Esophagus muscularis mucosa (tissue), 4 donors: ENCODE measurements around the gene ENTPD6. TPM values are rescaled to one million over a fixed set of nuclear protein-coding genes. Genes with fewer than 3 reads are reported as not detected.
A peak's percentile ranks its signal among the peaks of the same experiment; 100 is the strongest.

Experiments used
- DNase-seq: peaks from one replicate; pipeline ENCODE4 v3.0.0-alpha.2; 2017; ENCODE audit errors: extremely low spot score
- H3K27ac ChIP-seq, 4 donors: fragments of 200-600 bp; sonication (generic); replicated peaks in 1 of 4; 1 replicate in 3 of 4; 2 replicates in 1 of 4; pipeline ENCODE4 v1.5.1; 2016 to 2019; ENCODE audit warnings: mild to moderate bottlenecking in 1 of 4
- H3K27me3 ChIP-seq, 4 donors: fragments of 200-600 bp; sonication (generic); one replicate each; pipeline versions ENCODE4 v1.5.1 to v1.6.0; 2016 to 2019
- H3K36me3 ChIP-seq, 4 donors: fragments of 200-600 bp; sonication (generic); one replicate each; pipeline ENCODE4 v1.5.1; 2016 to 2019
- H3K4me1 ChIP-seq, 4 donors: fragments of 200-600 bp; sonication (generic); one replicate each; pipeline ENCODE4 v1.5.1; 2016 to 2019
- H3K4me3 ChIP-seq, 4 donors: fragments of 200-600 bp; sonication (generic); 1 replicate in 2 of 4; 2 replicates in 2 of 4; pipeline ENCODE4 v1.5.1; 2016 to 2019; ENCODE audit warnings: mild to moderate bottlenecking in 4 of 4, moderate library complexity in 1 of 4
- H3K9me3 ChIP-seq, 4 donors: fragments of 200-600 bp; sonication (generic); 1 replicate in 3 of 4; 2 replicates in 1 of 4; pipeline ENCODE4 v1.5.1; 2016 to 2019
- CTCF ChIP-seq, 3 experiments: fragments of 200-600 bp in 2 of 3; fragments of 450-650 bp in 1 of 3; sonication (generic) in 2 of 3; IDR thresholded peaks; one replicate each; pipeline ENCODE4 v1.5.1; 2017 to 2019; ENCODE audit warnings: antibody characterized with exemption in 3 of 3, mild to moderate bottlenecking in 2 of 3, moderate library complexity in 1 of 3
- EP300 ChIP-seq: sonication (generic); formaldehyde crosslinking; IDR thresholded peaks from one replicate; pipeline ENCODE4 v1.6.1; 2017; ENCODE audit warnings: antibody characterized with exemption
- POLR2A ChIP-seq: fragments of 450-650 bp; IDR thresholded peaks from one replicate; pipeline ENCODE4 v1.6.1; 2017; ENCODE audit warnings: antibody characterized with exemption, moderate library complexity, mild to moderate bottlenecking, low read depth
- POLR2AphosphoS5 ChIP-seq, 2 donors: sonication (generic); formaldehyde crosslinking; IDR thresholded peaks; one replicate each; pipeline ENCODE4 v1.6.1; 2017; ENCODE audit warnings: antibody characterized with exemption in 2 of 2
- WGBS: methylation state at CpG from one replicate; pipeline ENCODE4 v1.1.5; 2018; 5-methylcytosine and 5-hydroxymethylcytosine counted together
- intact Hi-C: fragments of 100-400 bp; cut with DNase I; formaldehyde crosslinking; loops from one replicate; pipeline ENCODE4 v1.15.1; 2023
- total RNA-seq, 4 donors: library from RNA; depleted of rRNA; stranded (reverse); fragments of >200 nt; gene quantifications; one replicate each; pipeline versions ENCODE4 v1.1.0 to v1.2.1, GENCODE V29; 2016

The ENTPD6 gene
- total RNA-seq, 4 donors from 2014 or later = 39.0 to 44.1 (median 43.5) TPM

- TF ChIP-seq CTCF (IDR thresholded peaks at IDR 0.05) (peak; percentile 44 to 67 (median 49)), POLR2A (no peak), EP300 (no peak), POLR2AphosphoS5 (IDR thresholded peaks at IDR 0.05) (peak in 1 of 2 donors; percentile 50)
- H3K27me3 ChIP-seq = no peaks in the 10 kb centered on the region
- H3K4me1 ChIP-seq = peaks cover 31 to 51% (median 39%) of the 10 kb centered on the region in 4 donors
- intact Hi-C loops = loop anchor here (5.0 to 10.0 kb wide), 3 partner anchors 50 to 252 kb away; partner anchors contain the start of genes ACSS1, APMAP and ENTPD6
- H3K27ac ChIP-seq = peak overlapping the region; percentile 96 to 99 (median 98)
- 39% methylated on average over 8 of the region's 24 CpGs for WGBS
- no peak for DNase-seq
- H3K9me3 ChIP-seq = no peaks in the 10 kb centered on the region
- H3K36me3 ChIP-seq = no peaks in the 10 kb centered on the region
- peak overlapping the region; percentile 95 to 98 (median 96) for H3K4me3 ChIP-seq
Measured at GRCh38 chr20:25247000-25247517, 51.5 kb downstream of the ENTPD6 start.

GRCh38 chr20:25247518-25247955 is 52.0 kb downstream of the ENTPD6 start:
- peaks cover 0 to 1% (median under 1%) of the 10 kb centered on the region in 4 donors for H3K36me3 ChIP-seq
- TF ChIP-seq POLR2AphosphoS5 (IDR thresholded peaks at IDR 0.05) = peak in 1 of 2 donors; percentile 78
- TF ChIP-seq POLR2A = no peak
- H3K9me3 ChIP-seq = no peaks in the 10 kb centered on the region
- H3K4me1 ChIP-seq = peaks cover 36 to 56% (median 44%) of the 10 kb centered on the region in 4 donors
- peak overlapping the region; percentile 95 to 98 (median 96) for H3K4me3 ChIP-seq
- DNase-seq = no peak
- WGBS = 0% methylated on average over 10 of the region's 37 CpGs
- intact Hi-C loops = loop anchor here (5.0 to 10.0 kb wide), 3 partner anchors 50 to 253 kb away; partner anchors contain the start of genes ACSS1, APMAP and ENTPD6
- H3K27ac ChIP-seq = peak overlapping the region; percentile 96 to 99 (median 98)
- no peaks in the 10 kb centered on the region for H3K27me3 ChIP-seq

- Histone ChIP-seq H3K4me1 (peaks cover 43 to 62% (median 50%) of the 10 kb centered on the region in 4 donors), H3K27ac (peak within 1 kb of the TSS; percentile 96 to 99 (median 98)), H3K4me3 (peak within 1 kb of the TSS; percentile 95 to 98 (median 96)), H3K9me3 (no peaks in the 10 kb centered on the region), H3K27me3 (no peaks in the 10 kb centered on the region), H3K36me3 (peaks cover 0 to 7% (median 4%) of the 10 kb centered on the region in 4 donors)
- peak; percentile 94 for DNase-seq
- WGBS = 0% methylated on average over 11 of the region's 113 CpGs
- TF ChIP-seq POLR2A (peak; percentile 86), EP300 (no peak), CTCF (IDR thresholded peaks at IDR 0.05) (peak in 1 of 3 experiments; percentile 5), POLR2AphosphoS5 (IDR thresholded peaks at IDR 0.05) (peak; percentile 98 to 100)
- intact Hi-C loops = loop anchor here (2.0 to 10.0 kb wide), 4 partner anchors 51 to 253 kb away; partner anchors contain the start of genes ABHD12, ACSS1, APMAP and ENTPD6
Measured at GRCh38 chr20:25247956-25248785, 52.7 kb downstream of the ENTPD6 start, which contains the start of gene PYGB. TSS of gene PYGB (plus strand) at chr20:25248085. CDS start at chr20:25248179, 94 bp downstream.

GRCh38 chr20:25248786-25249172 is 53.3 kb downstream of the ENTPD6 start:
- WGBS = 1% methylated on average over 6 of the region's 6 CpGs
- Histone ChIP-seq H3K27me3 (no peaks in the 10 kb centered on the region), H3K27ac (peak overlapping the region; percentile 96 to 99 (median 98)), H3K36me3 (peaks cover 0 to 7% (median 4%) of the 10 kb centered on the region in 4 donors), H3K4me1 (peaks cover 49 to 68% (median 56%) of the 10 kb centered on the region in 4 donors), H3K4me3 (peak overlapping the region; percentile 95 to 98 (median 96)), H3K9me3 (no peaks in the 10 kb centered on the region)
- peak in 1 of 2 donors; percentile 13 for TF ChIP-seq POLR2AphosphoS5 (IDR thresholded peaks at IDR 0.05)
- TF ChIP-seq CTCF (IDR thresholded peaks at IDR 0.05) = no peak
- DNase-seq = no peak
- intact Hi-C loops = loop anchor here (2.0 to 10.0 kb wide), 4 partner anchors 51 to 254 kb away; partner anchors contain the start of genes ABHD12, ACSS1, APMAP and ENTPD6
